NT2/D1 (cell line): ENCODE measurements around the gene RAET1L.

ENCODE experiments used
- YY1 ChIP-seq: IDR thresholded peaks from 2 replicates; pipeline ENCODE4 v1.6.1; 2011; ENCODE audit not compliant: insufficient read length, insufficient read depth
- ZNF274 ChIP-seq: IDR thresholded peaks from 2 replicates; pipeline ENCODE4 v1.6.1; 2011; ENCODE audit warnings: mild to moderate bottlenecking, low read depth, low read length

DNA sequence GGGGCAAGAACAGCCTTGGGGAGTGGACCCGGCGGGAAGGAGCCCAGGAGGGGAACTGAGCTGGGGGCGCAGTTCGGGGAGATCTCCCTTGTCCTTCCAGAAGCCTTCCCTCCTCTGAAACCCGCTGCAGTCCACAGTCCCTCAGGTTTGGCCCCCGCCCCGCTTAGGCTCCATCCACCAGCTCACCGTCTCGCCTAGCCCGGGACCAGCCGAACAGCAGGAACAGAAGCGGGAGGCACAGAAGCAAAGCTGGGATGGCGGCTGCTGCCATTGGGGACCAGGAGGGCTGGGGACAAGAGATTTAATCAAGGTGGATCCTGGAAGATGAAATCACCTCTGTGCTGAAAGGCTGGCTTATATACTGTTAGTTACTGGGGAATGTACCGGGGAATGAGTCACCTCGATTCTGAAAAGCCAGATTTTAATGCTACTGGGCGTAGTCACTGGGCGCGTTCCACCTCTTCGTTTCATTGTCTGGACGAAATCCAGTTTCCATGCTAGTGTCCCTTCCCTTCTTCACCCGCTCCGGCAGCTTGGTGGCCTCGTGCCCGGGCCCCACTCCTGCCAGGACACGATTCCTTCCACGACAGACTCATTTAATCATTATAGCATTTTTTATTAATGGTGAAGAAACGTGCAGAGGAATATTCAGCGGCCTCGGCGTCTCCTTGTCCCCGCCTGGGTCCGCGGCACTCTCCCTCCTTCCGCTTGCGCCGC, at the start of gene RAET1L:
- no peak for TF ChIP-seq ZNF274
- no peak for TF ChIP-seq YY1
